NCI-H2171 (cell line): ENCODE results near the gene STRN3.
"Not testable (repeated sequence)": the region's sequence is repeated elsewhere in the genome, so short reads cannot be mapped to it uniquely, and the experiment has no call there.

Experiments
- DNase-seq: peaks from one replicate; lab custom pipeline; 2025; lab: John Stamatoyannopoulos, UW

Gene STRN3

DNA sequence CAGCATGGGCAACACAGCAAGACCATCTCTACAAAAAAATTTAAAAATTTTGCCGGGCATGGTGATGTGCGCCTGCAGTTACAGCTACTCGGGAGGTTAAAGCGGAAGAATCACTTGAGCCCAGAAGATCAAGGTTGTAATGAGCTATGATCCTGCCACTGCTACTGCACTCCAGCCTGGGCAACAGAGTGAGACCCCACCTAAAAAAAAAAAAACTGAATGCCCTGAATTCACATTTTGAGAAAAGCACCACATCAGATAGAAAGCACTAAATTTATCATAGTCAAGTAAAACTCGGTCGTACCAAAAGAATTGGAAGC lies 24.9 kb downstream of the STRN3 start:
- DNase-seq, result no peak

DNA sequence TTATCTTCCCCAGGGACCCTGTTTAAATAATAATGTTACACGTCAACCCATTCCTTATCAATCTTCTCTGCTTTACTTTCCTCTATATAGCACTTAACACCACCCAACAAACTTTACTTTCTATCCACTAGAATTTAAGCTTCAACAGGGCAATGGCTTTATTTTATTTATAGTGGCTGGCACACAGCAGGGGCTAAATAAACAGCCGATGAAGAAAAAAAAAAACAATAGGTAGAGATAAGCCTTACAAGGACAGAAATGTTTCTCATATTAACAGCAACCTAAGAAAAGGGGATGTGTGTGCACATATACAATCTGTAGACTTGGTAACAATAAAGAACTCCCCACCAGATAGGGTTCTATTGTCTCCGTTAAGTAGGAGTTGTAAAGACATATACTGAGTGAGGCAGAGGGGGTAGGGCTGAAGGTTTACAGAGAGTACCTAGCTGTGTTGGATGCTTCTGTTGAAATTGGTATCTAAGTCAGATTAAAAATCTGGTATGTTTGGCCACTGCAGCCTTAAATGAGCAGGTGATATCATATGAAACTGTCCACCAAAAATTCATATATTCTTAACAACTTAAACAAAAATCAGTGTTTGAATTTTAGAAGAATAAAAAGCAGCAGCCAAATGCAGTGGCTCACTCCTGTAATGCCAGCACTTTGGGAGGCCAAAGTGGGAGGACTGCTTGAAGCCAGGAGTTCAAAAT lies 25.4 kb downstream of the STRN3 start:
- DNase-seq, result no peak

- no peak for DNase-seq
Measured at GRCh38 chr14:30999038-30999773, 27.0 kb downstream of the STRN3 start.

DNA sequence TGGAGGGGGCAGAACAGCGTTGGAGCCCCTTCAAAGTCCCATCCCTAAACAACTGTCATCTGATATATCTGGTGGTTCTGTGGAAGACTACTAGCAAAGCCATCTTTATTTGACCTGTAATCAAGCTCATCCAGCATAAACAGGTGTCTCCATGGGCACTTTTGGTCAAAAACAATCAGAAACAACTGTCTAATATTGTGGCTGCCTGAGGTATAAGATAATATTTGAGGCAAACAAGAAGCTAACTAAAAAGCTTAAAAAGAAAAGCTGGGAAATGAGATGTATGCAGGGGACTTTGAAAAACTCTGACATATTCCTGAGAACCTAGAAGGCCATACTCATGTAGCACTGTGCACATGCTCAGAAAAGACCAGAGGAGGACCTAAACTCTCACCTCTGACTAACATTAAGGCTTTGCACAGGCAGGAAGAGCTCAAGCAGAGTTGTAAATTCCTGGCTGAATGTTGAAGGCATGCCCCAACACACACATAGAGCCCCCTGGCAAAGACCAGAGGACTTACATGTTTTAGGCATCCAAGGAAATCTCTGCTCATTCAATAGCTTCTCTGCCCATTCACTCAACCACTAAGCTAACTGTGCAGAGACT lies 28.0 kb downstream of the STRN3 start:
- DNase-seq, result no peak

GRCh38 chr14:30996892-30997659 lies 29.1 kb downstream of the STRN3 start:
- no peak for DNase-seq

- DNase-seq, result no peak
Measured at GRCh38 chr14:30995689-30996088, 30.5 kb downstream of the STRN3 start.

DNA sequence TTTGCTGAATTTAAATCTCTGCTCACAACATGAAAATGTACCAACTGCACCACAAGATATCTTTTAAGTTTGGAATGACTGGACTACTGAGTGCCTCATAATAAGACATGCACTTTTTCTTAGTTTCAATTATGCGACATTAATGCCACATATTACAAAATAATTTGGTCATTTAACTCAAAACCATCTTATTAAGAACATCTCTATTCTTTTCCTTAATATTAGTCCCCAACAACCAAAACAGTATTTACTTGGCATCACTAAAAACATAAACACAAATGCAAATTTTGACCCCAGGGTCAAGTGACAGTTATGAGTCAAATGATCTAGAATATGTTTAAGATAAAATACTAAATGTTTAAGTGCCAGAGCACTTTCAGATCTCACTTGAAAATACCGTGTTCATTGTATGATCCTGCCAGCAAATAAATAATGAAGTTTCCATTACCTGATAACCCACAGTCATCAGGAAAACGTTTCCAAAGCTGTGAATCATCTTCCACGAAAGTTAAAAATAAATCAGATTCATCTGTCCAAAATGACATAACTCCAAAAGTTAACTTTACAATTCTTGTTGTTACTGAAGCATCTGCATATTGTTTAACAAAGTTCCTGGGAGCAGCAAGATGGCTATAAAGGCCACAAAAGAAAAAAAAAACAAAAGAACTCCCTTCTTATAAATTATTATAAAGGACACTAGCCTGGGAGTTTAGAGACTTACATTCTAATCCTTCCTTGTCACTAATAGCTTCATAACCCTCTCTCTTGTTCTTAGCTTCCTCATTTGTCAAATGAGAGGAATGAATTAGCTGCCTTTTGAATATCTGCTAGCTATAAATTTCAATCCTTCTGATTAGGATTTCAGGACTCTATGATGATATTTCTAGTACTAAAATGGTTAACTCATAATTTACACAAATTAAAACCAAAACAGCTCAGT lies 31.2 kb downstream of the STRN3 start:
- DNase-seq, result no peak

DNA sequence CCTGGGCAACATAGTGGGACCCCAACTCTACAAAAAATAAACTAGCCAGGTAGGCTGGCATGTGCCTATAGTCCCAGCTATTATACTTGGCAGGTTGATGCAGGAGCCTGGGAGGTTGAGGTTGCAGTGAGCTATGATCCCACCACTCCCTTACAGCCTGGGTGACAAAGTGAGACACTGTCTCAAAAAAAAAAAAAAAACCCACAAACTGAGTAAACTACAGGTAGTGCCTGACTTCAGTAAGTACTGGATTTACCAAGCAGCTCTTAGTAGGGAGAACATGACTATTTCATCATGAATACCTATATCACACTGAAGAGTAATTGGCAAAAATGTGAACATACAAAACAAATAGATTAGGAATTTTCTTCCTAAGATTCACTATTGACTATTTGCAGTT lies 33.1 kb downstream of the STRN3 start:
- DNase-seq, result no peak

- no peak for DNase-seq
Measured at GRCh38 chr14:30991408-30991807, 34.8 kb downstream of the STRN3 start.

DNA sequence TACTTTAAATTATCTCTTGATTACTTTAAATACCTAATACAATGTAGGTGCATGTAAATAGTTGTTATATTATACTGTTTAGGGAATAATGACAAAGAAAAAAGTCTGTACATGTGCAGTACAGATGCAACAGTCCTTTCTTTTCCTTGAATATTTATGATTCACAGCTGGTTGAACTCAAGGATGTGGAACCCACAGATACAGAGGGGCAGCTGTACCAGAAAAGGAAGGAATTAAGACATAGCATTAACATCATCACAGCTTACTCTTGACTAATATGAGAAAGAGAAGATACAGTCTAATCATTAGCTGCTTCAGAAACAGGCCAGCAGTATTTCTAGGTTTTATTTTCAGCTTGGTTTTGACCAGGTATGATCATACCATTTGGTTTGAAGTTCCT lies 35.4 kb downstream of the STRN3 start:
- no peak for DNase-seq

GRCh38 chr14:30988509-30988908 lies 37.7 kb downstream of the STRN3 start:
- DNase-seq, result no peak

DNA sequence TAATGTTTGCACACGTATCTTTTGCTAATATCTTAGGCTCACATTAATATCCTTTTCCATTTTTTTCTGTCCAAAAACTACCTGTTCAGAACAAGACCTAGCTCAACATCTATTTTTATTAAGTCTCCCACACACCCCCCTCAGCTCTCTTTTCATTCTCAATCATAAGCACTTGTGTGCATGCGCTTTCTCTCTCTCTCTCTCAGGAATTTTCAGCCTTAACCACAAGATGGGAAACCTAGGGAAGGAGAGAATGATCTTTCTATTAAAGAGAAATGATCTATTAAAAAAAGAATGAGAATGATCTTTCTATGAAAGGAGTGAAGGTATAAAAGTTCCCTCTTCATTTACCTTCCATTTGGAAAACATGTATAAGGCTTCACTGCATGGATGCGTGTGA lies 40.4 kb downstream of the STRN3 start:
- DNase-seq, result no peak

DNA sequence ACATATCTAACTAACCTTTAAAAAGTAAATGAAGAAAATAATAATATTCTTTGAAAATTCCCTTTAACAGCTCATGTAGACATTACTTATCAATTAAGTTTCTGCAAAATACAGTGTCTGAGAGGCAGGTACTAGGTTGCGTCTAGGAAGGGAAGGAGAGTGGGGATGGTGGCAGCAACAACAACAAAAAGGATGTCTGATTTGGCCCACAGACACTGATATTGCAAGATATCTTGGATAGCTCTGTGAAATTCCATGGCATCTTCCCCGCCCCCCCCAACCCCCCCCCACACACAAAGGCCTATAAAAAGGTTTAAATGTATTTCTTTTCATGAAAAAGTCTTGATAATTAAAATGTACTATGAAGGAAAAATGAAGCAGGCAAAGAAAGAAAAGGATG lies 42.3 kb downstream of the STRN3 start:
- DNase-seq, result no peak

- no peak for DNase-seq
Measured at GRCh38 chr14:30982533-30982932, 43.6 kb downstream of the STRN3 start.

- no peak for DNase-seq
Measured at GRCh38 chr14:30980980-30981379, 45.2 kb downstream of the STRN3 start.

GRCh38 chr14:30980106-30980704 lies 46.0 kb downstream of the STRN3 start:
- peak; percentile 30 for DNase-seq

DNA sequence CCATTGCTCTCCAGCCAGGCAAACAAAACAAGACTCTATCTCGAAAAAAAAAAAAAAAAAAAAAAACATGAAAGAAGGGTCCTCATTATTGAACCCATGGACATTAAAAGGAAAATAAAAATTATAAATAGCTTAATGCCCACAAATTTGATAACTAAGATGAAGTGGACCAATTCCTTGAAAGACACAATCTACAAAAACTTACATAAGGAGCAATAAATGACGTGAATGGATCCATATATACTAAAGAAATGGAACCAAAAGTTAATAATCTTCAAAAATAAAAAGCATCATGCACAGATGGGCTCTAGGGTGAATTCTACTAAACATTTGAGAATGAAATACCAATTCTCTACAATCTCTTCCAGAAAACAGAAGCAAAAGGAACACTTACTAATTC lies 48.4 kb downstream of the STRN3 start:
- DNase-seq, result no peak

- DNase-seq, result no peak
Measured at GRCh38 chr14:30974628-30975027, 51.6 kb downstream of the STRN3 start.

DNA sequence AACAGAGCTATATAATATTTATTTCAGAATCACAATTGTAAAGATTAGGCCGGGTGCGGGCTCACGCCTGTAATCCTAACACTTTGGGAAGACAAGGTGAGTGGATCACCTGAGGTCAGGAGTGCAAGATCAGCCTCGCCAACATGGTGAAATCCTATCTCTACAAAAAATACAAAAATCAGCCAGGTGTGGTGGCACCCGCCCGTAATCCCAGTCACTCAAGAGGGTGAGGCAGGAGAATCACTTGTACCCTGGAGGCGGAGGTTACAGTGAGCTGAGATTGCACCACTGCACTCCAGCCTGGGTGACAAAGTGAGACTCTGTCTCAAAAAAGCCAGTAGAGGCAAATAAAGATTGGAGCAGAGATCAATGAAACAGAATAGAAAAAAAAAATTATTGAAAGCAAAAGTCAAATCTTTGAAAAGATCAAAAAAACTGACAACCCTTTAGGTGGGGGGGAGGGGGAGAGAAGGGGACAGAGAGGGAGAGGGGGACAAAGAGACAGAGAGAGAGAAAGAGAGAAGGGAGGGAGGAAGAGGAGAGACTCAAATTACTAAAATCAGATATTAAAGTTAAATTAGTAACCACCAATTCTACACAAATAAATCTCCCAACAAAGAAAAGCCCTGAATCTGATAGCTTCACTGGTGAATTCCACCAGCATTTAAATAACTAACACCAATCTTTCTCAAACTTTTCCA lies 53.1 kb downstream of the STRN3 start:
- no peak for DNase-seq

DNA sequence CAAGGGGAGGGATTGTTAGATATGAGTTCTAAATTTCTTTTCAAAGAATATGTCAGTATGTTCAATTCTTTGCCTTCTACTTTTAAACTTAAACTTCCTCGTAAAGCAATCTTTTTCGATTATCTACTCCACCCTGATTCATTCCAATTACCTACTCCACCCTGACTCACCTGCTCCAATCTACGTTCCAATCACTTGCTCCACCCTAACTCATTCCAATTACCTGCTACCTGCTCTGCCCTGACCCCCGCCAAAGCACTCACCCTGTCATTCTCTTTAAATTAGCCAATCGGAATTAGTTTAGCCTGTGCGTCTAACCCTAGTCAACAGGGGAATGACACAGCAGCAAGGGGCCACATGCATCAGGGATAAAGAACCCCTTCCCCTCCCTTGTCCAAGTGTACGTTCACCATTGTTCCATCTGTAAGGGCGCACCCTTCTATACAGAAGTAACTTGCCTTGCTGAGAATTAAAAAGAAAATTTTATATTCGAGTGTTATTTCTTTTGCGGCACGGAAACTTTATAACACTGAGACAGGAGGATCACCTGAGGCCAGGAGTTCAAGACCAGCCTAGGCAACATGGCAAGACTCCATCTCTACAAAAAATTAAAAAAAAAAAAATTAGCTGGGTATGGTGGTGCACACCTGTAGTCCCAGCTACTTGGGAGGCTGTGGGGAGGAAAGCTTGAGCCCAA lies 54.0 kb downstream of the STRN3 start:
- not testable (repeated sequence) for DNase-seq
